ENCODE results near the gene MYL3.

MYL3 gene

DNA sequence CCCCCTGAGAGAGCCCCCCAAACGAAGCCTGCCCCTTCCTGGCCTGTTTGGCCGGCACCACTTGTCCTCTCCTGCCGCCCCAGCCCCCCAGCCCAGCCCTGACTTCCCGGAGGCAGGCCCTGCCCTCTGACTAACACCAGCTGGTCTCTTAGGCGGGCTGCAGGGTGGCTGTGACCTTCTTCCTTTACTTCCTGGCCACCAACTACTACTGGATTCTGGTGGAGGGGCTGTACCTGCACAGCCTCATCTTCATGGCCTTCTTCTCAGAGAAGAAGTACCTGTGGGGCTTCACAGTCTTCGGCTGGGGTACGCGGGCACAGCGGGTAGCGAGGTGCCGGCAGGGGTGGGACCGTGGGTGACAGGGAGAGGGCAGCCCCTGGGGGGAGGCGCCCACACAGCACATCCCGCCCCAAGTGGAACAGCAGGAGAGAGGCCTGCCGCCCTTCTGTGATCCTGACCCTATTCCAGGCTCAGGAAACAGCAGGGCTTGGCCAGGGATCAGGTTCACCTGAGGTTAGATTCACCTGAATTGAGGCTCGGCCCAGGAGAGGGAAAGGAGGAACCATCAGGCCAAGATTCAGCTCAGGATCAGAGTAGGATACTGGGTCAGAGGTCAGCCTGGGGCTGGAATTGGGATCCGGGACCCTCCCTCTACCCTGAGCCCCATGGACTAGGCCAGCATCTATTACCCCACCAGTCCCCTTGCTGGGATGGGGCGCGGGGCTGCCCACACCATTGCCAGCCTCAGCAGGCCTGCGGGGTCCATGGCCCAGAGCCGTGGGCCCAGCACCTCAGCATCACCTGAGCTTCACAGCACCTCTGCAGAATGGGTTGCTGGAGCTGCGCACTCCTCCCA lies 36.1 kb upstream of the MYL3 start:
- DNase-seq (ENCODE audit: low spot score) = no peak

DNA sequence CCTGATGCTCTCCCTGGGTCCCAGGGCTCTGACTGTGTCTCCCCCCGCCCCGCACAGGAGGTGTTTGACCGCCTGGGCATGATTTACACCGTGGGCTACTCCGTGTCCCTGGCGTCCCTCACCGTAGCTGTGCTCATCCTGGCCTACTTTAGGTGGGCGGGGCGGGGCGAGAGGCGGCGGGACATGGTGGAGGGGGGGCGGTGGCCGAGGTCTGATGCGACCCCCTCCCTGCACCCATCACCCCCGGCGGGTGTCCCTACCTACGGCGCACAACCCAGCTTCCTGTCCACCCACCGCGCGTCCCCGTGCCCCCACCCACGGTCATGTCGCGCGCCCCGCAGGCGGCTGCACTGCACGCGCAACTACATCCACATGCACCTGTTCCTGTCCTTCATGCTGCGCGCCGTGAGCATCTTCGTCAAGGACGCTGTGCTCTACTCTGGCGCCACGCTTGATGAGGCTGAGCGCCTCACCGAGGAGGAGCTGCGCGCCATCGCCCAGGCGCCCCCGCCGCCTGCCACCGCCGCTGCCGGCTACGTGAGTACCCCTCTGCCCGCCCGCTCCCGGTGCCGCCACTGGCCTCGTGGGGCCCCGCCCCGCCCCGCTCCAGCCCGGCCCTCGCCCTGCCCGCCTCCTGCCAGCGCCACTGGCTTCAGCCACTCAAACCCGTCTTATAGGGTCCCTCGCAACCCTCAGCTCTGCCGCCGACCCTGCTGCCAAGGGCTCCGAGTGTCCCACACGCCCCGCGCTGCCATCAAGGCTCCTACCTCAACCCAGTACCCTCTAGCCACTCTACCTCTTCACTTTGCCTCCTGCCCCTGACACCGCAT lies 35.3 kb upstream of the MYL3 start:
- no peak for DNase-seq (ENCODE audit: low spot score)

DNA sequence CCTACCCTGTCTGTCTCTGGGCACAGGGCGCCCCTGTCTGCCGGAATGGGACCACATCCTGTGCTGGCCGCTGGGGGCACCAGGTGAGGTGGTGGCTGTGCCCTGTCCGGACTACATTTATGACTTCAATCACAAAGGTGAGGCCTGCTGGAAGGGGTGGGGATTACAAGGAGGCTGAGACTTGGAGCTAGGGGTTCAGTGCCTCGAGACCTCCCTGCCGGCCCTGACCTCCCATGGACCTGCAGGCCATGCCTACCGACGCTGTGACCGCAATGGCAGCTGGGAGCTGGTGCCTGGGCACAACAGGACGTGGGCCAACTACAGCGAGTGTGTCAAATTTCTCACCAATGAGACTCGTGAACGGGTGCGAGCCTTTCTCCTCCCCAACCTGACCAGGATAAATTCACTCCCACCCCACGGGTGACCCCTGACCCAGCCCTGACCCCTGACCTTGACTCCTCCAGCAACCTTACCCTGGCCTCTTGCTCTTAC lies 34.6 kb upstream of the MYL3 start:
- no peak for DNase-seq (ENCODE audit: low spot score)

DNA sequence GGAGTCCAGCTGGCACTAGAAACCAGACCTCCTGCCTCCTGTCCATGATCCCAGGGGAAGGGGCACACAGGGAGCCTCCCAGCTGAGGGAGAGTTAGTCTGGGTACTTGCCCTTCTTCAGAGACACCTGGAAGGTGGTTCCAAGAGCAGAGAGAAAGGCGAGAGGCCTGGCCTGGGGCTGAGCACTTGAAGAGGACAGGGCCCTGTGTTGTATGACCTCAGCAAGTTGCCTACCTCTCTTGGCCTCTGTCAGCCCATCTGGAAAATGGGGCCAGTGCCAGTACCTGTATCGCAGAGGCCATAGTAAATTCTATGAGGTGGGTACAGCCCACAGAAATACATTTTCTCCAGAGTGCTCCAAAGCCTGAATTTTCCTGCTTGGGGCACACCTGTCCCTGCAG lies 33.8 kb upstream of the MYL3 start:
- no peak for DNase-seq (ENCODE audit: low spot score)

GRCh38 chr3:46896386-46896785 lies 33.1 kb upstream of the MYL3 start:
- no peak for DNase-seq (ENCODE audit: low spot score)

GRCh38 chr3:46895761-46896160 lies 32.5 kb upstream of the MYL3 start:
- DNase-seq (ENCODE audit: low spot score) = no peak

DNA sequence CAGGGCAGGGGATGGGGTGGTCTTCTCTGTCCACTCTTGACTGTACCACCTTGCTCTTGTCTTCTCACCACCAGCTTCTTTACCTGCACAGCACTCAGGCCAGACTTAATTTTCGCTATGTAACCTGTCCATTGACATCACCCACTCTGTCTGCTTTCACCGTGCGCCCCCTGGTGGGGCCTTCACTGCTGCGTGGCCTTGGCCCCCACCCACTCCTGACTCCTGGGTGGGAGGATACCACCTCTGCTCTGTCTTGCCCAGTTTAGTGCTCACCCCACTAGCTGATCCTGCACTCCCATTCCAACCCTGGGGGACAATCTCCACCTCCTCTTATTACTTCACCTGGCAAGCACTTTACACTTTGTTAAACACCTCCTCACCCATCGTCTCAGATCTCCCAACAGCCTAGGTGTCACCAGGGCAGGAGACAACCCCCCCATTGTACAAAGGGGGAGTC lies 32.0 kb upstream of the MYL3 start:
- DNase-seq (ENCODE audit: low spot score) = no peak

DNA sequence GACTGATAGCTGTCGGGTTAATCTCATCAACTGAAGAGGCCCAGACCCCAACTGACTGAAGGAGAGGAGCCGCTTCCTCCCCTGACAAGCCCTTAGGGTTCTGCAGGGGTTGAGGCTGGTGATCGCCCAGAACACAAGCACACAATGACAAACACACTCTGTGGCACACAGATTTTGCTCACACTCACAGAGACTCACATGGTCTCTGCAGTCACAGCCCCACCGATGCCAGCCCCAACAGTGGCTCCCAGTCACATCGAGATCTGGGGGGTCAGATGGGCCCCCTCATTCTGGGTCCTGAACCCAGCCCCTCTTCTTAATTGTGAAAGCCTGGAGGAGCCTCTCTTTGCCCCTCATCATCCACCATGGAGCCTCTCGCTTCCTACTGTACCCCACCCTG lies 31.0 kb upstream of the MYL3 start:
- DNase-seq (ENCODE audit: low spot score) = no peak

DNA sequence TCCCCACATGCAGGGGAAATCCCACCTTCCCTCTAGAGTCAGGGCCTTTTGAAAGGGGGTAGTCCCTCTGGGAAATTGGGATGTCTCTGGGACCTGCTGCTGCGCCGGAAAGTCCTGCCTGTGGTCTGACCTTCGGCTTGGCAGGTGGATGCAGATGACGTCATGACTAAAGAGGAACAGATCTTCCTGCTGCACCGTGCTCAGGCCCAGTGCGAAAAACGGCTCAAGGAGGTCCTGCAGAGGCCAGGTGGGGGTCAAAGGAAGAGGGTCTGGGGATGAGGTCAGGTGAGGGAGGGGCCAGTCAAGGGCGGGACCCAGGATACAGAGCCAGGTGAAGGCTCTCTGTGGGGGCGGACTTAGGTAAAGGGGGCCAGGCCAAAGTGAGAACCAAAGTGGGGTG lies 30.5 kb upstream of the MYL3 start:
- DNase-seq (ENCODE audit: low spot score) = no peak

DNA sequence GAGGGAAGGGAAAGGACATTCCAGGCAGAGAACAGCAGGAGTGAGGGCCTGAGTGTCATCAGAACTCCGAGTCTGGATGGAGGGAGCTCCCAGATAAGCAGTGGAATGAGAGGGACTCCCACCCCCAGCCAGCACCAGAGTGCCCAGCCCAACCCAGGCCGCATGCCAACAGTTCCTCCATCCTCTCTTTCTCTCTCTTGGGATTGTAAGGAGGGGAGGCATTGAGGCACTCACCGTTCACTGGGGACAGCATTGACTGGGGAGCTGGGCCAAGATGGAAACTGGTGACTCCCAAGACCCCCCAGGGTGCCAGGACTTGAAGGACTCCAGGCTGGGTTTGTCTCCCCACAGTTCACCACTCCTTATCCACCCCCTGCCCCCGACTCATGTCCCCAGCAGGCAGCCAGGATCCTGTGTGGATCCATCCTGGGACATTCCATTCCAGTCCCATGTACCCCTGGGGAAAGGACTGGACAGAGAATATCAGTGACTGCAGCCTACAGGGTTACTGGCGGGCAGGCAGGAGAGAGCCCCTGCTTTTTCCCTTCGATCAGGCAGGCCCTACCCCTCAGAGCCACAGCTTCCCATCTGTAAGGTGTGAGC lies 30.0 kb upstream of the MYL3 start:
- no peak for DNase-seq (ENCODE audit: low spot score)

DNA sequence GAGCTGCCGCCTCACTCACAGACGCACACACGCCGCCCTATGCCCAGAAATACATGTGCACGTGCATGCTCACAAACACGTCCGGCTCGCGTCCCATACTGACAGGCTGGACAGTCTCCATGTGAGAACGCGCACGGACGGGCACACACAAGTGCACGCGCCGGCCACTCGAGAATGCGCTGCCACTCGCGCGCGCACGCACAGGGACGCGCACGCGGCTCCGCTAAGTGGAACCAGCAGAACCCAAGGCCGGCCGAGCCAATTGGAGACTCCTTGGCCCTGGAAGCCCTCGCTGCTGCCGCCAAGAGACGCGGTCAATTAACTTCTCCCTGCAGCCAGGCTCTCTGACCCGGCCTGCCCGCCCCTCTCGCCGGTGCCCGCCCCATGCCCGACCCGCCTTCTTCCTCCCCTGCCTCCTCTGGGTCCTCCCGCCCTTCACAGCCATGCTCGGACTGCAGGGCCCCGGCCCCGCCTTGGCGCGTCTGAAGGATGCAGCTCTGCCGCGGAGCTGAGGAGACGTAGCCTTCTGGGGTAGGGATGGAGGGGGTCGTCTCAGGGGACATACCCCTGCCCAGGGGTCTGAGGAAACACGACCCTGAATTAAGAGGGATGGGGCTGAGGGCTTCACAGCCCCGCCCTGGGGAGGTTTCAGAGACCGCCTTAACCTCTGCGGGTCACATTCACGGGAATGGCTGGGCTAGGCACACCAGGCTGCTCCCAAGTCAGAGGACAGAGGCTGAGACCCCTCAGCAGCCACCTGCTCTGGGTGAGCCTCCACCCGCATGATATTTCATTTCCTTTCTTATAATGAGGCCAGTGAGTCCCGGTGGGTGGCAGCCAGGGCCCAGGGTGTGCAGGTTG lies 29.3 kb upstream of the MYL3 start:
- no peak for DNase-seq (ENCODE audit: low spot score)

DNA sequence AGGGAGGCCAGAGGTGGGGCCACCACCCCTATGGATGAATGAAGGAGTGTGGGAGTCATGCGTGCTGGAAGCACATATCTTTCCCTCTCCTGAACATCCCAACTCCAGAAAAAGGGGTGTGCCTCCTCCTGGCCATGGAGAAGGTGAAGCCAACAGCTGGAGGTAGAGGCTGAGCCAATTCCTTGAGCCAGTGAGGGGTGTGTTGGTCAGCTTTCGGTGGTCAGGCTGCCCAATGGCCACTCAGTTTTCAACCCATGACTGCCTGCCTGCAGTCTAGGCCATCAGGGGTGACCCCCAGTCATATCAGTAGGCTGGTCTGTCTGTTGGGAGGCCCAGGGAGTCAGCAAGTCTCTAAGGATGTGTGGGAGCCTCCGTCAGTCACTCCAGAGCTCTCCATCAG lies 27.9 kb upstream of the MYL3 start:
- DNase-seq (ENCODE audit: low spot score) = no peak

GRCh38 chr3:46890132-46890531 lies 26.9 kb upstream of the MYL3 start:
- no peak for DNase-seq (ENCODE audit: low spot score)

- no peak for DNase-seq (ENCODE audit: low spot score)
Observed at GRCh38 chr3:46889381-46890110, 26.3 kb upstream of the MYL3 start.

DNA sequence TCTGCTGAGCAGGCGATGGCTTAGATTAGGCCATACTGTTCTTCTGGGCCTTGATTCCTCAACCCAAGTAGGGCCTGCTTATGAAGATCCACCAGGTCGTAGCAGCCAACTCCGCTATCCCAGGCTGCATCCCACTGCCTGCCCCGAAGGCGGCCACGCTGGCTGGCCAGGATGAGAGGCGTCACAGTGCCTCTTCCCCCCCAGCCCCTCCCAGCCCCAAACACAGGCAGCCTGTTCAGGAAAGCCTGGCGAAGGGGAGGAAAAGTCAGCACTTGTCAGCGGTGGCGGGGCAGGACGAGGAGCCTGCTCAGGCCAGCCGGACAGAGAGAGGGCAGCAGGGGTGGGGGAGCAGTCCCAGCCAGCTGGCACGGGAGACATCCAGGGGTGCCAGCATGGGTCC lies 25.5 kb upstream of the MYL3 start:
- DNase-seq (ENCODE audit: low spot score) = no peak

DNA sequence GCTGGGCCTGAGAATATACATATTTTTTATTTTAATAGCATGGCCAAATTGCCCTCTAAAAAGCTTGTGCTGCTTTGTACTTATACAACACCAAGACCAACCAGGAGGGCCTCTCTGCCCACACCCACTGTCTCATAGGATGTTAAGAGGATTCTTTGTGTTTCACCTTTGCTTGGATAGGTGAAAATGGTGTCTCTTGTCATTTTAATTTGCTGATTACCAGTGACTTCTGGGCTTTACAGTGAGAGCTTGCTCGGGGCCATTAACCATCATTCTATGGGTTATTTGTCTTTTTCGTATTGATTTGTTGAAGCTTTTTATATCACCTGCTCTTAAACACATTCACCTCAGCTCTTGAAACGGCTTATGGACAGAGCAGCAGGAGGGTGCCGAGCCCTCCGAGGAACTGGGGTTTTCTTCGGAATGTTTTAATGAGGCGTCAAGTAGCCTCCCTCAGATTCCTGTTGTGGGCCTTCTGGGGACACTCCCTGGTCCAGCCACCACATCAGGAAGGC lies 24.8 kb upstream of the MYL3 start:
- DNase-seq (ENCODE audit: low spot score) = no peak

- no peak for DNase-seq (ENCODE audit: low spot score)
Observed at GRCh38 chr3:46885612-46886011, 22.4 kb upstream of the MYL3 start.

- no peak for DNase-seq (ENCODE audit: low spot score)
Observed at GRCh38 chr3:46884929-46885328, 21.7 kb upstream of the MYL3 start.

DNA sequence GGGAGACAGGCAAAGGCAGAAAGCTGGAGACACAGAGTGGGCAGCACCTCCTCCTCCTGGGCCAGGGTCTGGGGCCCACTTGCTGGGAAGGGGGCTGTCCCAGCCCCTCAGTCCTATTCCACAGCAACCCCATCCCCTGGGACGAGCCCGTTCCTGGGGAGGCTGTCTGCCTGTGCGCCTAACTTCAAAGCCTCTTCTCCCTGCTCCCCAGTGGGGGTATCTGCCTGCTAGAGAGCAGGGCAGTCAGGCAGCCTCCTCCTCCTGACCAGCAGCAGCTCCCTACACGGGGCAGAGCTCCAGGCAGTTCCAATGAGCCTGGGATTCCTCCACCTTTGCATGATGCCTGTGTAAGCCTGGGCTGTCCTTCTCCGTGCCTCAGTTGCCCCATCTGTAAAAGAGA lies 21.2 kb upstream of the MYL3 start:
- DNase-seq (ENCODE audit: low spot score) = no peak

GRCh38 chr3:46883830-46884185 lies 20.6 kb upstream of the MYL3 start:
- no peak for DNase-seq (ENCODE audit: low spot score)

Measured in left forelimb (tissue), 1 donor.